HEK293 (cell line): ENCODE data around the gene BORCS8.
A peak's percentile ranks its signal among the peaks of the same experiment; 100 is the strongest.

Experiments
- GLIS1 ChIP-seq: fragments of 450-650 bp; formaldehyde crosslinking; IDR thresholded peaks from 2 replicates; pipeline ENCODE4 v1.5.1; 2016; ENCODE audit warnings: missing biosample characterization, missing genetic modification characterization
- HOXA7 ChIP-seq: sonication (generic); formaldehyde crosslinking; IDR thresholded peaks from 2 replicates; pipeline ENCODE4 v1.8.1; 2022; ENCODE audit warnings: missing genetic modification reagents, borderline replicate concordance
- KLF1 ChIP-seq: fragments of 450-650 bp; formaldehyde crosslinking; IDR thresholded peaks from 2 replicates; pipeline ENCODE4 v1.5.1; 2016; ENCODE audit warnings: missing biosample characterization, missing genetic modification characterization
- KLF16 ChIP-seq: fragments of 450-650 bp; formaldehyde crosslinking; IDR thresholded peaks from 2 replicates; pipeline ENCODE4 v1.5.1; 2017; ENCODE audit warnings: missing biosample characterization, missing genetic modification characterization
- KLF9 ChIP-seq: fragments of 450-650 bp; formaldehyde crosslinking; IDR thresholded peaks from 2 replicates; pipeline ENCODE4 v1.5.1; 2016; ENCODE audit warnings: missing biosample characterization, missing genetic modification characterization, low read depth
- OSR2 ChIP-seq: fragments of 450-650 bp; formaldehyde crosslinking; IDR thresholded peaks from 2 replicates; pipeline ENCODE4 v1.5.1; 2016; ENCODE audit warnings: missing biosample characterization, missing genetic modification characterization
- SCRT2 ChIP-seq: fragments of 450-650 bp; formaldehyde crosslinking; IDR thresholded peaks from 2 replicates; pipeline ENCODE4 v1.5.1; 2016; ENCODE audit warnings: missing biosample characterization, missing genetic modification characterization
- ZBTB48 ChIP-seq: fragments of 450-650 bp; formaldehyde crosslinking; IDR thresholded peaks from 2 replicates; pipeline ENCODE4 v1.5.1; 2016; ENCODE audit warnings: missing biosample characterization, missing genetic modification characterization
- ZEB2 ChIP-seq: fragments of 450-650 bp; formaldehyde crosslinking; IDR thresholded peaks from 2 replicates; pipeline ENCODE4 v1.5.1; 2016; ENCODE audit warnings: missing biosample characterization, missing genetic modification characterization
- ZFHX2 ChIP-seq: fragments of 450-650 bp; formaldehyde crosslinking; conservative IDR thresholded peaks from 2 replicates; pipeline ENCODE4 v1.5.1; 2016; ENCODE audit warnings: missing biosample characterization, missing genetic modification characterization
- ZNF10 ChIP-seq: fragments of 450-650 bp; formaldehyde crosslinking; IDR thresholded peaks from 2 replicates; pipeline ENCODE4 v1.5.1; 2017; ENCODE audit warnings: missing biosample characterization, missing genetic modification characterization
- ZNF121 ChIP-seq: fragments of 450-650 bp; formaldehyde crosslinking; IDR thresholded peaks from 2 replicates; pipeline ENCODE4 v1.5.1; 2016; ENCODE audit warnings: missing biosample characterization, missing genetic modification characterization
- ZNF221 ChIP-seq: fragments of 450-650 bp; formaldehyde crosslinking; IDR thresholded peaks from 2 replicates; pipeline ENCODE4 v1.5.1; 2017; ENCODE audit warnings: missing biosample characterization, missing genetic modification characterization, borderline replicate concordance
- ZNF24 ChIP-seq: fragments of 450-650 bp; formaldehyde crosslinking; IDR thresholded peaks from 2 replicates; pipeline ENCODE4 v1.5.1; 2016; ENCODE audit warnings: missing biosample characterization, missing genetic modification characterization
- ZNF248 ChIP-seq: fragments of 450-650 bp; formaldehyde crosslinking; IDR thresholded peaks from 2 replicates; pipeline ENCODE4 v1.5.1; 2017; ENCODE audit warnings: missing biosample characterization, missing genetic modification characterization
- ZNF324 ChIP-seq: fragments of 450-650 bp; formaldehyde crosslinking; IDR thresholded peaks from 2 replicates; pipeline ENCODE4 v1.5.1; 2016; ENCODE audit warnings: missing biosample characterization, missing genetic modification characterization
- ZNF530 ChIP-seq: fragments of 450-650 bp; formaldehyde crosslinking; IDR thresholded peaks from 2 replicates; pipeline ENCODE4 v1.5.1; 2016; ENCODE audit warnings: low read depth, missing biosample characterization, missing genetic modification characterization
- ZNF549 ChIP-seq: fragments of 450-650 bp; IDR thresholded peaks from 2 replicates; pipeline ENCODE4 v1.5.1; 2018; ENCODE audit warnings: missing biosample characterization, missing genetic modification characterization, mild to moderate bottlenecking, inconsistent platforms, moderate library complexity
- ZNF654 ChIP-seq: fragments of 450-650 bp; formaldehyde crosslinking; IDR thresholded peaks from 2 replicates; pipeline ENCODE4 v1.5.1; 2016; ENCODE audit warnings: low read depth, missing biosample characterization, missing genetic modification characterization
- ZNF660 ChIP-seq: fragments of 450-650 bp; IDR thresholded peaks from 2 replicates; pipeline ENCODE4 v1.5.1; 2018; ENCODE audit warnings: missing biosample characterization, mild to moderate bottlenecking, missing genetic modification characterization
- ZNF701 ChIP-seq: fragments of 450-650 bp; formaldehyde crosslinking; IDR thresholded peaks from 2 replicates; pipeline ENCODE4 v1.5.1; 2016; ENCODE audit warnings: missing biosample characterization, missing genetic modification characterization
- ZNF777 ChIP-seq: fragments of 450-650 bp; formaldehyde crosslinking; IDR thresholded peaks from 2 replicates; pipeline ENCODE4 v1.5.1; 2017; ENCODE audit warnings: missing biosample characterization, missing genetic modification characterization, borderline replicate concordance
- ZSCAN30 ChIP-seq: fragments of 450-650 bp; IDR thresholded peaks from 2 replicates; pipeline ENCODE4 v1.5.1; 2018; ENCODE audit warnings: missing biosample characterization, mild to moderate bottlenecking, missing genetic modification characterization, moderate library complexity
- ZXDB ChIP-seq: fragments of 450-650 bp; formaldehyde crosslinking; IDR thresholded peaks from 2 replicates; pipeline ENCODE4 v1.5.1; 2016; ENCODE audit warnings: missing biosample characterization, missing genetic modification characterization
- TF ChIP-seq, protein P1 (sequence below): fragments of 450-650 bp; formaldehyde crosslinking; IDR thresholded peaks from 2 replicates; pipeline ENCODE4 v1.5.1; 2016; ENCODE audit warnings: missing biosample characterization, missing genetic modification characterization, borderline replicate concordance
- TF ChIP-seq, protein P2 (sequence below): fragments of 450-650 bp; formaldehyde crosslinking; optimal IDR thresholded peaks from 2 replicates; pipeline ENCODE3; 2016; ENCODE audit warnings: missing biosample characterization, mild to moderate bottlenecking, missing genetic modification characterization
- TF ChIP-seq, protein P3 (sequence below): fragments of 450-650 bp; formaldehyde crosslinking; IDR thresholded peaks from 2 replicates; pipeline ENCODE4 v1.5.1; 2016; ENCODE audit warnings: missing biosample characterization, missing genetic modification characterization
- TF ChIP-seq, protein P4 (sequence below): fragments of 450-650 bp; formaldehyde crosslinking; IDR thresholded peaks from 2 replicates; pipeline ENCODE4 v1.5.1; 2016; ENCODE audit warnings: missing biosample characterization, missing genetic modification characterization
- TF ChIP-seq, protein P5 (sequence below): fragments of 450-650 bp; formaldehyde crosslinking; IDR thresholded peaks from 2 replicates; pipeline ENCODE4 v1.5.1; 2016; ENCODE audit warnings: missing biosample characterization, missing genetic modification characterization

BORCS8 gene

DNA sequence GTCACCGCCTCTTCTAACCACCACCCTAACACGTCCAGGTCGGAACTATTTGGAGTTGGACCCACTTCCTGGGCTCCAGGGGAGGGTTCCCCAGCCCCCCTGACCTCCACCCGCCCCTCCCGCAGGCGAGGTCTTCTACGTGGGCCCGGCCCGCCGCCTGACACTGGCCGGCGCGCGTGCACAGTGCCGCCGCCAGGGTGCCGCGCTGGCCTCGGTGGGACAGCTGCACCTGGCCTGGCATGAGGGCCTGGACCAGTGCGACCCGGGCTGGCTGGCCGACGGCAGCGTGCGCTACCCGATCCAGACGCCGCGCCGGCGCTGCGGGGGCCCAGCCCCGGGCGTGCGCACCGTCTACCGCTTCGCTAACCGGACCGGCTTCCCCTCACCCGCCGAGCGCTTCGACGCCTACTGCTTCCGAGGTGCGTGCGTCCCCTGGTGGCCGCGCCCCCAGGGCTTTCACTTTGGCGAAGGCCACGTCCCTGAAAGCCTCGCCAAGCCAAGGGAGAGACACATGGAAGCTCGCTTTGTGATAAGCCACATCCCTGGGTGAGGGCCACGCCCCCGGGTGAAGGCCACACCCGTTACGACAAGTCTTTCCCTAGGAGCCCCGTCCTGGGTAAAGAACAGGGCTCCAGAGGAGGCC is 33.0 kb upstream of the BORCS8 start (continued):
- TF ChIP-seq, protein P1, sequence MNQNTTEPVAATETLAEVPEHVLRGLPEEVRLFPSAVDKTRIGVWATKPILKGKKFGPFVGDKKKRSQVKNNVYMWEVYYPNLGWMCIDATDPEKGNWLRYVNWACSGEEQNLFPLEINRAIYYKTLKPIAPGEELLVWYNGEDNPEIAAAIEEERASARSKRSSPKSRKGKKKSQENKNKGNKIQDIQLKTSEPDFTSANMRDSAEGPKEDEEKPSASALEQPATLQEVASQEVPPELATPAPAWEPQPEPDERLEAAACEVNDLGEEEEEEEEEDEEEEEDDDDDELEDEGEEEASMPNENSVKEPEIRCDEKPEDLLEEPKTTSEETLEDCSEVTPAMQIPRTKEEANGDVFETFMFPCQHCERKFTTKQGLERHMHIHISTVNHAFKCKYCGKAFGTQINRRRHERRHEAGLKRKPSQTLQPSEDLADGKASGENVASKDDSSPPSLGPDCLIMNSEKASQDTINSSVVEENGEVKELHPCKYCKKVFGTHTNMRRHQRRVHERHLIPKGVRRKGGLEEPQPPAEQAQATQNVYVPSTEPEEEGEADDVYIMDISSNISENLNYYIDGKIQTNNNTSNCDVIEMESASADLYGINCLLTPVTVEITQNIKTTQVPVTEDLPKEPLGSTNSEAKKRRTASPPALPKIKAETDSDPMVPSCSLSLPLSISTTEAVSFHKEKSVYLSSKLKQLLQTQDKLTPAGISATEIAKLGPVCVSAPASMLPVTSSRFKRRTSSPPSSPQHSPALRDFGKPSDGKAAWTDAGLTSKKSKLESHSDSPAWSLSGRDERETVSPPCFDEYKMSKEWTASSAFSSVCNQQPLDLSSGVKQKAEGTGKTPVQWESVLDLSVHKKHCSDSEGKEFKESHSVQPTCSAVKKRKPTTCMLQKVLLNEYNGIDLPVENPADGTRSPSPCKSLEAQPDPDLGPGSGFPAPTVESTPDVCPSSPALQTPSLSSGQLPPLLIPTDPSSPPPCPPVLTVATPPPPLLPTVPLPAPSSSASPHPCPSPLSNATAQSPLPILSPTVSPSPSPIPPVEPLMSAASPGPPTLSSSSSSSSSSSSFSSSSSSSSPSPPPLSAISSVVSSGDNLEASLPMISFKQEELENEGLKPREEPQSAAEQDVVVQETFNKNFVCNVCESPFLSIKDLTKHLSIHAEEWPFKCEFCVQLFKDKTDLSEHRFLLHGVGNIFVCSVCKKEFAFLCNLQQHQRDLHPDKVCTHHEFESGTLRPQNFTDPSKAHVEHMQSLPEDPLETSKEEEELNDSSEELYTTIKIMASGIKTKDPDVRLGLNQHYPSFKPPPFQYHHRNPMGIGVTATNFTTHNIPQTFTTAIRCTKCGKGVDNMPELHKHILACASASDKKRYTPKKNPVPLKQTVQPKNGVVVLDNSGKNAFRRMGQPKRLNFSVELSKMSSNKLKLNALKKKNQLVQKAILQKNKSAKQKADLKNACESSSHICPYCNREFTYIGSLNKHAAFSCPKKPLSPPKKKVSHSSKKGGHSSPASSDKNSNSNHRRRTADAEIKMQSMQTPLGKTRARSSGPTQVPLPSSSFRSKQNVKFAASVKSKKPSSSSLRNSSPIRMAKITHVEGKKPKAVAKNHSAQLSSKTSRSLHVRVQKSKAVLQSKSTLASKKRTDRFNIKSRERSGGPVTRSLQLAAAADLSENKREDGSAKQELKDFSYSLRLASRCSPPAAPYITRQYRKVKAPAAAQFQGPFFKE, result no peak
- no peak for TF ChIP-seq ZNF324 (tag by site-specific recombination)
- TF ChIP-seq KLF9 (tag by site-specific recombination), result peak; percentile 79
- TF ChIP-seq SCRT2 (tag by site-specific recombination), result no peak
- TF ChIP-seq ZXDB (tag by site-specific recombination), result no peak
- TF ChIP-seq ZNF10 (tag by site-specific recombination), result peak; percentile 26; the same call in 1 of the 2 replicates
- no peak for TF ChIP-seq HOXA7 (CRISPR knock-in tag)
- TF ChIP-seq, protein P2, sequence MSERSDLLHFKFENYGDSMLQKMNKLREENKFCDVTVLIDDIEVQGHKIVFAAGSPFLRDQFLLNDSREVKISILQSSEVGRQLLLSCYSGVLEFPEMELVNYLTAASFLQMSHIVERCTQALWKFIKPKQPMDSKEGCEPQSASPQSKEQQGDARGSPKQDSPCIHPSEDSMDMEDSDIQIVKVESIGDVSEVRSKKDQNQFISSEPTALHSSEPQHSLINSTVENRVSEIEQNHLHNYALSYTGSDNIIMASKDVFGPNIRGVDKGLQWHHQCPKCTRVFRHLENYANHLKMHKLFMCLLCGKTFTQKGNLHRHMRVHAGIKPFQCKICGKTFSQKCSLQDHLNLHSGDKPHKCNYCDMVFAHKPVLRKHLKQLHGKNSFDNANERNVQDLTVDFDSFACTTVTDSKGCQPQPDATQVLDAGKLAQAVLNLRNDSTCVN, result peak; percentile 60
- TF ChIP-seq ZNF654, result peak; percentile 30; the same call in 1 of the 2 replicates
- TF ChIP-seq ZNF24 (tag by site-specific recombination), result no peak
- TF ChIP-seq OSR2 (tag by site-specific recombination), result peak; percentile 51
- peak; percentile 60 for TF ChIP-seq KLF1 (tag by site-specific recombination)
- TF ChIP-seq, protein P3, sequence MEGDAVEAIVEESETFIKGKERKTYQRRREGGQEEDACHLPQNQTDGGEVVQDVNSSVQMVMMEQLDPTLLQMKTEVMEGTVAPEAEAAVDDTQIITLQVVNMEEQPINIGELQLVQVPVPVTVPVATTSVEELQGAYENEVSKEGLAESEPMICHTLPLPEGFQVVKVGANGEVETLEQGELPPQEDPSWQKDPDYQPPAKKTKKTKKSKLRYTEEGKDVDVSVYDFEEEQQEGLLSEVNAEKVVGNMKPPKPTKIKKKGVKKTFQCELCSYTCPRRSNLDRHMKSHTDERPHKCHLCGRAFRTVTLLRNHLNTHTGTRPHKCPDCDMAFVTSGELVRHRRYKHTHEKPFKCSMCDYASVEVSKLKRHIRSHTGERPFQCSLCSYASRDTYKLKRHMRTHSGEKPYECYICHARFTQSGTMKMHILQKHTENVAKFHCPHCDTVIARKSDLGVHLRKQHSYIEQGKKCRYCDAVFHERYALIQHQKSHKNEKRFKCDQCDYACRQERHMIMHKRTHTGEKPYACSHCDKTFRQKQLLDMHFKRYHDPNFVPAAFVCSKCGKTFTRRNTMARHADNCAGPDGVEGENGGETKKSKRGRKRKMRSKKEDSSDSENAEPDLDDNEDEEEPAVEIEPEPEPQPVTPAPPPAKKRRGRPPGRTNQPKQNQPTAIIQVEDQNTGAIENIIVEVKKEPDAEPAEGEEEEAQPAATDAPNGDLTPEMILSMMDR (tag by site-specific recombination), result peak; percentile 82
- no peak for TF ChIP-seq KLF16
- peak; percentile 75 for TF ChIP-seq ZBTB48
- peak; percentile 40; the same call in 1 of the 2 replicates for TF ChIP-seq ZNF777 (tag by site-specific recombination)
- no peak for TF ChIP-seq ZNF221 (tag by site-specific recombination)
- no peak for TF ChIP-seq ZNF530
- TF ChIP-seq ZEB2 (tag by site-specific recombination), result 0 out of 2 replicates have a peak, but pooled peaks have one; percentile 38
- no peak for TF ChIP-seq ZNF248 (tag by site-specific recombination)
- TF ChIP-seq ZNF701 (tag by site-specific recombination), result no peak
- TF ChIP-seq ZSCAN30 (tag by site-specific recombination), result no peak
- no peak for TF ChIP-seq ZNF121
- TF ChIP-seq GLIS1 (tag by site-specific recombination), result peak; percentile 73
- TF ChIP-seq, protein P4, sequence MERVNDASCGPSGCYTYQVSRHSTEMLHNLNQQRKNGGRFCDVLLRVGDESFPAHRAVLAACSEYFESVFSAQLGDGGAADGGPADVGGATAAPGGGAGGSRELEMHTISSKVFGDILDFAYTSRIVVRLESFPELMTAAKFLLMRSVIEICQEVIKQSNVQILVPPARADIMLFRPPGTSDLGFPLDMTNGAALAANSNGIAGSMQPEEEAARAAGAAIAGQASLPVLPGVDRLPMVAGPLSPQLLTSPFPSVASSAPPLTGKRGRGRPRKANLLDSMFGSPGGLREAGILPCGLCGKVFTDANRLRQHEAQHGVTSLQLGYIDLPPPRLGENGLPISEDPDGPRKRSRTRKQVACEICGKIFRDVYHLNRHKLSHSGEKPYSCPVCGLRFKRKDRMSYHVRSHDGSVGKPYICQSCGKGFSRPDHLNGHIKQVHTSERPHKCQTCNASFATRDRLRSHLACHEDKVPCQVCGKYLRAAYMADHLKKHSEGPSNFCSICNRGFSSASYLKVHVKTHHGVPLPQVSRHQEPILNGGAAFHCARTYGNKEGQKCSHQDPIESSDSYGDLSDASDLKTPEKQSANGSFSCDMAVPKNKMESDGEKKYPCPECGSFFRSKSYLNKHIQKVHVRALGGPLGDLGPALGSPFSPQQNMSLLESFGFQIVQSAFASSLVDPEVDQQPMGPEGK (tag by site-specific recombination), result 0 out of 2 replicates have a peak, but pooled peaks have one; percentile 47
- TF ChIP-seq, protein P5, sequence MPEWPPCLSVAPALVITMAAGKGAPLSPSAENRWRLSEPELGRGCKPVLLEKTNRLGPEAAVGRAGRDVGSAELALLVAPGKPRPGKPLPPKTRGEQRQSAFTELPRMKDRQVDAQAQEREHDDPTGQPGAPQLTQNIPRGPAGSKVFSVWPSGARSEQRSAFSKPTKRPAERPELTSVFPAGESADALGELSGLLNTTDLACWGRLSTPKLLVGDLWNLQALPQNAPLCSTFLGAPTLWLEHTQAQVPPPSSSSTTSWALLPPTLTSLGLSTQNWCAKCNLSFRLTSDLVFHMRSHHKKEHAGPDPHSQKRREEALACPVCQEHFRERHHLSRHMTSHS (tag by site-specific recombination), result no peak
- TF ChIP-seq ZNF660, result peak; percentile 45; the same call in 1 of the 2 replicates
- no peak for TF ChIP-seq ZNF549 (tag by site-specific recombination)
- TF ChIP-seq ZFHX2 (tag by site-specific recombination), result peak; percentile 60
